ENCODE measurements around the gene FUOM. TPM values are rescaled to one million over a fixed set of nuclear protein-coding genes. Genes with fewer than 3 reads are reported as not detected.
A peak's percentile ranks its signal among the peaks of the same experiment; 100 is the strongest.

FUOM gene
- total and polyA plus RNA-seq, 9 of the 15 experiments (the other 6 are each of a cell fraction or from before 2014, with no cell fraction given) = 1.8 to 96.1 (median 27.0) TPM

- no peaks in the 10 kb centered on the region for H3K9me3 ChIP-seq (replicated peaks; ENCODE audit: control insufficient read depth, insufficient read depth, low read depth, low read length)
- peak within 1 kb of the TSS; percentile 49 to 92; a peak in 3 of 4 replicates for H3K9ac ChIP-seq (ENCODE audit: insufficient read depth in 1 of 2, low read depth in 2 of 2, low read length in 2 of 2)
- no peaks in the 10 kb centered on the region for H3K27me3 ChIP-seq (ENCODE audit: control insufficient read depth in 2 of 2, insufficient read depth in 2 of 2, low read length in 2 of 2)
- H3K9me1 ChIP-seq (ENCODE audit: control insufficient read depth, insufficient read depth, low read length) = no peaks in the 10 kb centered on the region
- H3K4me3 ChIP-seq = peak within 1 kb of the TSS; percentile 58
- H3K79me2 ChIP-seq (ENCODE audit: control insufficient read depth, insufficient read depth, low read length) = no peaks in the 10 kb centered on the region; the same call in 2 of the 3 replicates
- peaks cover 7 to 37% of the 10 kb centered on the region in 2 experiments; a peak in 3 of 5 replicates for H3K4me1 ChIP-seq (replicated peaks in 1 of 2; ENCODE audit: control insufficient read depth in 2 of 2, insufficient read depth in 2 of 2, low read length in 2 of 2)
- ChIA-PET CTCF (ENCODE audit: low intra/inter-chr PET ratio) (no interaction called here), POLR2A (interaction anchor here (0.7 to 0.8 kb wide), 2 partner anchors 11 to 445 kb away, joined by 4 read pairs; no protein-coding TSS in a partner anchor)
- FAIRE-seq (no peak), ATAC-seq (peak; percentile 81), DNase-seq (ENCODE audit: extremely low read depth in 1 of 4, low spot score in 3 of 4) (peak; percentile 71 to 85 (median 80))
- H3K36me3 ChIP-seq (ENCODE audit: control insufficient read depth, insufficient read depth, low read length) = no peaks in the 10 kb centered on the region
- in situ Hi-C loops (cut with MboI) (no loop called here), intact Hi-C loops (cut with micrococcal nuclease) (no loop called here)
- H4K20me1 ChIP-seq (replicated peaks; ENCODE audit: control insufficient read depth, insufficient read depth, low read length) = no peaks in the 10 kb centered on the region
- 0% methylated on average over 13 of the region's 78 CpGs for WGBS (ENCODE audit: insufficient coverage, low coverage, missing lambda C conversion rate)
- H2AFZ ChIP-seq (ENCODE audit: low read depth, low read length) = peak within 1 kb of the TSS; percentile 87
- no TSS peak for BruUV-seq (replicated peaks)
- H3K27ac ChIP-seq (ENCODE audit: extremely low read depth, low read depth, low read length) = peak within 1 kb of the TSS; percentile 30; the same call in 2 of the 3 replicates
- H3K4me2 ChIP-seq (ENCODE audit: insufficient read depth, low read length) = peak within 1 kb of the TSS; percentile 86
- peak; percentile 58 for TF ChIP-seq REST (IDR thresholded peaks at IDR 0.05; ENCODE audit: borderline replicate concordance)
- no peak for TF ChIP-seq REST (CRISPR knock-in tag; IDR thresholded peaks at IDR 0.05; ENCODE audit: low read depth)
- TF ChIP-seq NONO (IDR thresholded peaks at IDR 0.05; ENCODE audit: low read depth in 2 of 2, low read length in 1 of 2) = peak; percentile 45 to 60; a peak in 3 of 4 replicates
- TF ChIP-seq ZNF695 (CRISPR knock-in tag; IDR thresholded peaks at IDR 0.05) = no peak
- TF ChIP-seq DNMT1 (IDR thresholded peaks at IDR 0.05) = no peak
- no peak for TF ChIP-seq ZBTB2 (IDR thresholded peaks at IDR 0.05)
- no peak for TF ChIP-seq TAF7 (tag; IDR thresholded peaks at IDR 0.05)
- no peak for TF ChIP-seq SUPT5H (IDR thresholded peaks at IDR 0.05)
- TF ChIP-seq CXXC5 (CRISPR knock-in tag; IDR thresholded peaks at IDR 0.05) = peak; percentile 5; the same call in 1 of the 2 replicates
- no peak for TF ChIP-seq NFXL1 (CRISPR knock-in tag; IDR thresholded peaks at IDR 0.05)
- TF ChIP-seq RBM25 (IDR thresholded peaks at IDR 0.05; ENCODE audit: low read depth, low read length, severe bottlenecking) = no peak
- TF ChIP-seq POLR2G (IDR thresholded peaks at IDR 0.05; ENCODE audit: low read depth, low read length) = peak; percentile 85
Observed at GRCh38 chr10:133379152-133379800, 21.5 kb upstream of the FUOM start, which contains the start of gene PAOX. Gene PAOX, plus strand, starts transcription at chr10:133379262. Its CDS starts 55 bp downstream, at chr10:133379317.

All from K562 (cell line).